ENCODE results near the gene STK17A. TPM values are rescaled to one million over a fixed set of nuclear protein-coding genes. Genes with fewer than 3 reads are reported as not detected.

The STK17A gene
- total RNA-seq, 1 experiment from 2014 or later = 9.8 TPM

- no peak overlapping the region for H2BK15ac ChIP-seq (ENCODE audit: low read depth, low read length)
- H4K8ac ChIP-seq (replicated peaks; ENCODE audit: insufficient read length, low read depth, low read length) = no peak overlapping the region
- H3K27ac ChIP-seq (ENCODE audit: insufficient read length, low read depth, low read length) = no peak overlapping the region
- peak overlapping the region; percentile 16 to 82 (median 31); a peak in 6 of 7 replicates for H3K27ac Mint-ChIP-seq
- no peak overlapping the region for H3K4me2 ChIP-seq (ENCODE audit: insufficient read depth, insufficient read length, low read length)
- H3K4ac ChIP-seq (ENCODE audit: low read depth, low read length) = no peak overlapping the region
- no peaks in the 10 kb centered on the region; a peak in 1 of 5 replicates for H3K9me3 Mint-ChIP-seq
- no peaks in the 10 kb centered on the region for H3K27me3 Mint-ChIP-seq (ENCODE audit: low read depth)
- TF ChIP-seq CTCF (conservative IDR thresholded peaks at IDR 0.05) = no peak
- no peaks in the 10 kb centered on the region for H3K9me3 ChIP-seq (ENCODE audit: control insufficient read depth, low read depth, low read length)
- no peaks in the 10 kb centered on the region for H3K27me3 ChIP-seq (ENCODE audit: insufficient read depth, low read length)
- H2AK5ac ChIP-seq (ENCODE audit: insufficient read length, low read length) = no peak overlapping the region
- peaks cover 2% of the 10 kb centered on the region; the same call in 1 of the 2 replicates for H3K79me2 ChIP-seq (ENCODE audit: insufficient read depth, low read length)
- H3K23ac ChIP-seq (ENCODE audit: insufficient read length, low read depth, low read length) = no peak overlapping the region
- no peak overlapping the region for H3K14ac ChIP-seq (ENCODE audit: insufficient read depth, low read length)
- peaks cover 5% of the 10 kb centered on the region for H3K79me1 ChIP-seq (ENCODE audit: insufficient read depth, low read depth, low read length, poor library complexity, severe bottlenecking)
- H2BK5ac ChIP-seq (ENCODE audit: insufficient read length, low read length) = no peak overlapping the region
- no CpG with 5 or more reads among the region's 2 CpGs for WGBS (ENCODE audit: extremely low coverage, insufficient read length, low lambda C conversion rate)
- peaks cover 29 to 34% of the 10 kb centered on the region in 2 experiments for H3K4me1 Mint-ChIP-seq
- no peaks in the 10 kb centered on the region for H3K23me2 ChIP-seq (ENCODE audit: insufficient read length, low read depth, low read length, poor library complexity, severe bottlenecking)
- H3K56ac ChIP-seq (ENCODE audit: insufficient read length, low read depth, low read length) = no peak overlapping the region
- H2BK120ac ChIP-seq (ENCODE audit: low read depth, low read length, poor library complexity, severe bottlenecking) = no peak overlapping the region
- H4K20me1 ChIP-seq (ENCODE audit: control insufficient read depth, insufficient read depth, insufficient read length) = no peaks in the 10 kb centered on the region
- peaks cover 10 to 28% (median 20%) of the 10 kb centered on the region in 3 experiments; a peak in 6 of 7 replicates for H3K36me3 Mint-ChIP-seq (ENCODE audit: insufficient read depth in 1 of 3, low read depth in 3 of 3)
- DNase-seq = no peak
- peaks cover 9% of the 10 kb centered on the region; the same call in 1 of the 2 replicates for H3K4me1 ChIP-seq (ENCODE audit: insufficient read depth, low read length)
- no peak overlapping the region for H3K9ac ChIP-seq (ENCODE audit: extremely low read depth, insufficient read length, low read length)
- no peak overlapping the region for H2AFZ ChIP-seq (ENCODE audit: low read length)
- no peak overlapping the region for H3T11ph ChIP-seq (ENCODE audit: low read length)
- H2BK20ac ChIP-seq (ENCODE audit: low read depth, low read length, poor library complexity, severe bottlenecking) = no peak overlapping the region
- no peak overlapping the region for H4K5ac ChIP-seq (ENCODE audit: insufficient read length, low read depth, low read length)
- H4K91ac ChIP-seq (ENCODE audit: insufficient read length, low read depth, low read length) = no peak overlapping the region
- no peak overlapping the region for H3K4me3 Mint-ChIP-seq
- no peak overlapping the region for H2BK12ac ChIP-seq (ENCODE audit: insufficient read length, low read depth, low read length)
- no peak overlapping the region for H3K18ac ChIP-seq (ENCODE audit: insufficient read length, low read depth, low read length)
Measured at GRCh38 chr7:43660141-43660540, 77.2 kb downstream of the STK17A start.

Measured in H9 (cell line).